Limb (tissue), 2 donors: ENCODE results near the gene EPHB6.
A peak's percentile ranks its signal among the peaks of the same experiment; 100 is the strongest.

Experiments
- DNase-seq, 2 donors: peaks; one replicate each; pipeline ENCODE4 v3.0.0-alpha.2; 2016; ENCODE audit errors: extremely low spot score in 2 of 2

The EPHB6 gene

DNA sequence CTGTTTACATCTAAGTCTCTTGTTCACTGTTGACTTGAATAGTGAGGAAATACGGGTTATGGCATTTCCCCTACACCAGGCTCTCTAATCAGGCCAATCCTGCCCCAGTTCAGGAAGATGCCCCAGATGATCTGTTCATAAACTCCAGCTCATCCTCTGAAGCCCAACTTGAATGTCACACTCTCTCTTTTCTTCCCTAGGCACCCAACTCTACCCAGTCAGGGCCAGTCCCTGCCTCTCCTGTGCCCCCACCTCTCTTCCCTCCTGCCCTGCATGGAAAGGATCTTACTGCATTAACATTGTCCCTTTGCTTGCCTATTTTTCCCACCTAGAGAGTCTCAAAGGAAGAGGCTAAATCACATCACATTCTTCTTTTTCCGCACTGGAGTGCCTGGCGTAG lies 41.3 kb downstream of the EPHB6 start:
- DNase-seq, result no peak

DNA sequence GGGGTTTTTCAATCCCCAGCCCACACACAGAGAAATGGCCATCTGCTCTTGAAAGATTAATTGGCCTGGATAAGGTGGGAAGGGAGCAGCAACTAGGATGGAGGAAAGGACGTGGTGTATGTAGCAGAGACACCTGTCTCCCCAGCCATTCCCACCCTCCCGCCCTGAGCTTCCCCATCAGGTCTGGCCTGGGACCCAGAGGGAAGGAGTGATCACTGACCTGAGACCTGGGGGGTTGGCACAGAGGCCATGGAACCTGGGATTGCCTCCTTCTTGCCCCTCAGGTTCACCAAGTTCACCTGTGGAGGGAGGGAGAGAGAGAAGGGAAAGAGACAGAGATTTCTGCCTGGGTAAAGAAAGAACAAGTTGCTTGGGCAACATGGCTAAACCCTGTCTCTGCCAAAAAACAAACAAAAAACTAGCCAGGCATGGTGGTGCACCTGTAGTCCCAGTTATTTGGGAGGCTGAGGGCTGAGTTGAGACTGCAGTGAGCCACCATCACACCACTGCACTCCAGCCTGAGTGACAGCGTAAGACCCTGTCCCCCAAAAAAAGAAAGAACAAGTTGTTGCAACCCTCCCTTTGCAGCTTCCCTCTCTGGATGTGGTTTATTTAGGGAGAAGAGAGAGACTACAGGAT lies 42.0 kb downstream of the EPHB6 start:
- no peak for DNase-seq

DNA sequence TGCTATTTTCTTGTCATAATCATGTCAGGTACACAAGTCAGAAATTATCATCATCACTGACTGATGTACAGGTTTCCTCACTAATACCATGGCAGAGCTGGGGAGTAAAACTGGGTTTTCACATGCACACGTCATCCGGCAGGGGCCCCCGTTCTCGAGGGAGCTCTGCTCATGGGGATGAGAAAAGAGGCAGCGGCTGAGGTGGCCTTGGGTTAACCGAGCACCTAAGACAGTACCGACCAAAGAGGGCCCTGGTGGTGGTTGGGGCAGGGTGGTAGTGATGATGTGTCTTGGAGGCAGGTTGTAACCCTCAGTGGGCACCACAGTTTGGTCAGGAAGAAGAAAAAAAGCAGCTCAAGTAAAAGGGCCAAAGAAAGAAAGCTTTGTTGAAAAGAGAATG lies 42.8 kb downstream of the EPHB6 start:
- DNase-seq, result no peak

DNA sequence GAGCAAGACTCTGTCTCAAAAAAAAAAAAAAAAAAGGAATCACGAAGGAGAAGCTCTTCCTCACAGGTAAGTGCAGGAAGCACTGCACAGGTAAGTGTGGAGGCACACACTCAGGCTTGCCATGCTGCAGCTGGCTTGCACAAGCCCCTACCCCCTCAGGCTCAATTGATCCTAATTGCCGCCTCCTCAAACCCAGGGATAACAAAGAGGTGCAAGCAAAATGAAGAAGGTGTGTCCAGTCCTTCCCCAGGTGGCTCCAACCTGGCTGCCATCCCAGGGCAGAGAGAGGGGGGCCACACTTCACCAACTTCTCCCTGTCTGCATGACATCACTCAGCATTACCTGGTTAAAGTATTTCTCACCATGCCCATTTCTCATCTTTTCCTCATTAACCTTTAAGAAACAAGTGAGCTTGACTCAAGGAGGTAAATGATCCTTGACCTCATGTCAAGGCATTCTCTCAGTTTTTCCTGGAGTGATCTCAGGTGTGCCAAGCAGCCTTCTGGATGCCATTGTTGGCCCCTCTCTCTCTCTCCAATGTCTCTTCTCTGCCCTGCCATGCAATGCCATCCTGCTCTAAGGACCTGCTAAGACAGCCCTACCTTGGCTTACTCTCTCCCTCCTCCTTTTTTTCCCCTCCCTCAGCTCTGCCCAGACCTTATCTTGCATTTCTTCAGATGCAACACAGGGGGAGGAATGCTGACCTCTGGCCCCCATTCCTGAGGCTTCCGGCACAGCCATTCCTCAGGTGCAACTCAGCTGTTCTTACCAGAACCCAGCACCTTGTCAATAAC lies 43.7 kb downstream of the EPHB6 start:
- DNase-seq, result peak in 1 of 2 donors; percentile 14

DNA sequence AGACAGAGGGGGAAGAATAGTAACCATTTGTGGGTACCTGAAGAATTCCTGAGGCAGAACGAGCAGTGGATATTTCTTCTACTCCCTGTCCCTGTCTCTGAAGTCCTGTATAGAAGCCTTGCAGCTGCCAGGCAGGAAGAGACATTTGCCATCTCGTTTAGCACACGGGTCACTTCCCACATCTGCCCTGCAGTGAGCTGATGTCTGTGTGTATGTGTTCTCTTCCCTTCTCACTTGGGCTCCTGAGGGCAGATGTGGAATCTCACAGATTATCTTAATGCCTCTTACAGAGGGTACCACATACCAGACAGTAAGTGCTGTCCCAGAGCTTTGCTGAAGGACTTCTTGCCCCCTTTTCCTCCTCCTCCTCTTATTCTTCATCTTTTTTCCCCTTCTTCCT lies 44.8 kb downstream of the EPHB6 start:
- no peak for DNase-seq

DNA sequence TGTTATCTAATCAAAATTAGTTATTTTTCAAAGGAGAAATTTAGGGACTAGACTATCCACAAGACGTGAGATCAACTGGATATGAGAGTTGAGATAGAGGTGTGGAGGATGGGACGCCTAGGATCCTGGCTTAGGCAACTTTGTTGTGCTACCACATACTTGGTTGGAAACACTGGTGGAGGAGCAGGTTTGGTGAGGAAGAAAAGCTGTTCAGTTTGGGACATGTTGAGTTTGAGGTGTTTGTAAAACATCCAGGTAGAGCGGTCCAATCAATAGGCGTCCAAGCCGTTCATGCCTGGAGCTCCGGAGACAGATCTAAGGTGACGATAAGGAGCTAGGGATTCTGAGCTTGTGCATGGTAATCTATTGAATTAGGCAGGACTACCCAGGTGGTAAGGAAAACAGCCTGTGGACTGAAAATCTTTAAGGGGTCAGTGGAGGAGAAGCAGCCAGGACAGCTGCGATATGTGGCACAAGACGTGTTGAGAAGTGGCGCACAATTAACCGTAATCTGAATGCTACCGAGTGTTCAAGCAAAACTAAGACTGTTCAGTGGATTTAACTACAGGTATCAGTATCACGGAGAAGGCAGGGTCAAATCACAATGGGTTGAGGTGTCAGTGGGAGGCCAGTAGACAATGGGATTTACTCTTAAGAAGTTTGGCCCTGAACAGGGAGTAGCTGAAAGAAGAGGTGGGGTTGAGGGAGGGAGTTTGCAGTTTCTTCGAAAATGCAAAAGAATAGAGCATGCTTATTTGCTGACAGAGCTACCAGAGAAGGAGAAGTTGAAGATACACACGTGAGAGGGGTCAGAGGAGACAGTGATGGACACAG lies 46.8 kb downstream of the EPHB6 start:
- DNase-seq, result no peak

DNA sequence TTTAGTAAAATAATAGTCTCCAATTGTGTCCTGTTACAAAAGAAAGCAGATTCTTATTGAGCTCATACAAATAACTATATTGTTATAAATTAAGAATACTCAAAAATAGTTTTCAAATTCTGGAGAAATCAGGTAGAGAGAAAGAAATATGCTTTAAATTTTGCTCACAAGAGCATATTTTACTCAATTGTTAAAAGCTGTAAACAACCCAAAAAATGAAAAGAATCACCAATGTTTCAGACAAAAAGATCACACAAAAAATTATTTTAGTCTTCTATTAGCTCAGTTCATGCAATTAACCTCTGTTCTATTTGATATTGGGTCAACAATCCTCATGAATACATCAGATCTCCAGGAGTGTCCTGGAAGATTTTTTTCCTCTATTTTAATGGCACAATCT lies 49.3 kb downstream of the EPHB6 start:
- DNase-seq, result no peak

DNA sequence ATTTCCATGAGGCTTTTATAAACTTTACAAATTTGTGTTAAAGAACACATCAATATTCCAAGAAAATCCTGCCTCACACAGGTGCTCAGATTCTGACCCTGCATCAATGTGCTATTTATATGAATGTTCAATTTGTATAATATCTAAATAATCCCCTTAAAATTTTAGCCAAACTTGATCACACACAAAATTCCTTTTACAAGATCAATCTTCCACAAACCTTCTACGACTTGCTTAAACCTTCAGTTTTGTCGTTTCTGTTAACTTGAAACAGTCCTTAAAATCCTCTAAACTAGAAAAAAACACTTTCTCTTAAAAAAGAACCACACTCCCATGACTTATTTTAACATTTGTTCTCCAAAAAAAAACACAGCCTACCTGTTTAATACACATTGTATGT lies 50.9 kb downstream of the EPHB6 start:
- DNase-seq, result no peak

DNA sequence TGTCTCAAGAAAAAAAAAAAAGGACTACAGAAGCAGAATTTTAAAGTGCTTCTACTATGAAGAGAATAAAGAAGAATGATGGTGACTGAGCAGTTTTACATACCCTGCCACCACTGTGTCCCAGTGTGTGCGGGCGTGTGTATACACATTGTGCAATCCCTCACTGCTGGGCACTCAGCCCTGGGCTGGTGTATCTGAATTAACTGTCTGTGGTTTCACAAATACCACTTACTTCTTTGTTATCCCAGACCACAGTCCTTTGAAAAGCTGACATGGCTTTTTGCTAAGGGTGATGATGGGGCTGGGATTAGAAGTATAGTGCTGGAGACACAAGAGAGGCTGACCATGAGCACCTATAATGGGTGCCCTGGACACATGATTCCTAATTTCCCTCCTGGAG lies 51.8 kb downstream of the EPHB6 start:
- no peak for DNase-seq

DNA sequence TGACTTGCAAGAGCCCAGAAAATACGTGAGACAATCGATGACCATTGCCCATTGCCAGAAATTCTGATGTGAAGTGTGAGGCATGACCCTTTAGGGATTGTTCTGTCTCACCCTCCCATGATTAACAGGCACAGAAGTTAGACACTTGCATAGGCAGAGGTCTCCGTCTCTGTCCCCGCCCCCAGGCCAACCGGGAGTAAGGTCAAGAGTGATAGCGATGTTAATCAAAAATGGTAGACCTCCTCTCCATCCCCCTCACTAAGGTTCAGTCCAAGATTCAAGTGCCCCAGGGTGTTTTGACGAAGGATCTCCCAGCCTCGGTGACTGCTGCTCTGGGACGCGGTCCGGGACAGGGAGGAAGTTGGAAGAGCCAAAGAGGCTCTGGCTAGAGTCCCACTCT lies 53.4 kb downstream of the EPHB6 start:
- DNase-seq, result no peak

DNA sequence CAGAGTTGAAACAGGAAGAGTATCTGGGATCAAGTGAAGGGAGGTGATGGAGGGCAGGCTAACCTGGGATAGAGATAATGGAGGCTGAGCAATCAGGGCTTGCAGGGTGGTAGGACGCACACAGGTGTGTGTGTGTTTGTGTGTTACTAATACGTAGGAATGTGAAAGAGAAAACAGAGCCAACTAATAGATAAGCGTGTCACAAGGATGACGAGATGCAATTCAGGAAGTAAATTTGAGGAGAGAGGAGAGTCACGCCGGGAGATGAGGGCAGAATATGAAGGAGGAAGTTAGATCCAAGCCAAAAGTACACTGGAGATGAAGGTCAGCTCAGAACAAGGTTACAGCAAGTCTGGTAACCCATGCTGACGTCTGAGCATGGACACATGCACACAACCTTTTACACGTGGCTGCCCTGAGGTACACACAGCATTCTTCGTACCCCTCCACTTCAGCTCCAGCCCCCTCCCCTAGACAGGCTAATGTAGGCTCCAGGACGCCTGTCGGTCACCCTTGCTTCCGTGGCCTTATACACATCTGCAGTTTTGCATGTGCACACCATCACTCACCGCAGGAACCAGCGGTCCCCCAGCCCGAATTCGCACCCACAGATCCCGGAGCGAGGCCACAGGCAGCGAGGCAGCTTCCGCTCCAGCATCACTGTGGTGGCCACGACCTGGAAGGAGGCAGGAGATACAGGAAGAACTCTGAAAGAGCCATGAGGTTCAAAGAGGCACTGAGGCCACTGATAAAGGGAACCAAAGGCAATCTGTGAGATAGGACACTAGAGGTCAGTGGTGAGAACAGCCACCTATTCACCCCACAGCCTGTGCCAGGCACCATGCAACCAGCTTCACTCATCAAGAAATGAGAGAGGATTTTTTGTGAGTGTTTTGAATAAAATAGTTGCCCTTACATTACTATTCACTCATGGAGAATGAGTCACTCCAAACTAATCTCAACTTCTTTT lies 54.3 kb downstream of the EPHB6 start:
- no peak for DNase-seq

DNA sequence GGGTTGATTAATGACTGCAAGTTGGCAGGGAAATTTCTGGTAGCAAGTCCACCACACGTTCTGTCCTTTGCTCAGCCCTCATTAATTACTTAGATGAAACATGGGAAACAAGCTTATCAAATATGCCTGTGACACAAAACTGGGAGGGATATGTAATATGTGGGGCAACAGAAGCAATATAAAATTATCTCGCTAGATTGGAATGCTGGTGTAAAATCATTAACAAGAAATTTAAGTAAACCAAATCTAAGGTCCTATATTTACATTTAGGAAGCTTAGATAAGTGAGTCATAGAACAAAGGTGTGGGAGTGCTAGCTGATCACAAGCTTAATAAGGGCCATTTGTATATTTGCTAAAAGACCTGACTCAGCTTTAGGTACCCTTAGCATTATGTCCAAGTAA lies 55.2 kb downstream of the EPHB6 start:
- no peak for DNase-seq

DNA sequence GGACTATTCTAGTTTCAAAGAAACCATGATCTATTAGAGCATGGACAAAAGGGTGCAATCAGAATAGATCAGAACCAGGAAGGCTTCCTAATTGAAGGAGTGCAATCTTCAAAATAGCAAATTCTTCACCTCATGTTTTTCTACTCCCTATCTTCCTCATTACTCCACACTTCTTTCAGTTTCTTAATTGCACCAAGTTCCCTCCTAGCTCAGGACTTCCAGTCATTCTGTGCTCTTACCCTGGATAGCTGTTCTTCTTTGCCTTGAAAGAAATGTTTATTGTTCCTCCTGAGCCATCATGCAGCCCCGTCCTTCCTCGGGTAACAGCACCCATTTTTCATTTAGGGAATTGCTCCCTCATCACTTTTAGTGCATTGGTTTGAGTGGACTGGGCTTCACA lies 55.6 kb downstream of the EPHB6 start:
- no peak for DNase-seq

DNA sequence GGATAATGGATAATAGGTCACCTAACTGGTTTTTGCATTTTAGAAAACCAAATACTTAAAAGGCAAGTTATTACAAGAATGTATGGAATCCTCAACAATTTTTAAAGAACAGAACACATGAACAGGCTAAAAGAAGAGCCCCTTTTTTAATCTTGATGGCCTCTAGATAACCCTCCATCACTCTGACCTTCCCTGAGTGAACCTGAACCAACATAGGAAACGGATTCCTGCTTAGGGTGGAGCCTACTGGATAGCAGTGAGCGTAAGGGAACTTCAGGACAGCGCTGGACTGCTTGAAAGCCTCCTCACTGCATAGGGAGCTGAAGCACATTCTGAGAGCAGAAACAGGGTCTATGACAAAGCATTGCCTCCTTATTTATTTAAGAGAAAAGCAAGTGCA lies 58.2 kb downstream of the EPHB6 start:
- no peak for DNase-seq

DNA sequence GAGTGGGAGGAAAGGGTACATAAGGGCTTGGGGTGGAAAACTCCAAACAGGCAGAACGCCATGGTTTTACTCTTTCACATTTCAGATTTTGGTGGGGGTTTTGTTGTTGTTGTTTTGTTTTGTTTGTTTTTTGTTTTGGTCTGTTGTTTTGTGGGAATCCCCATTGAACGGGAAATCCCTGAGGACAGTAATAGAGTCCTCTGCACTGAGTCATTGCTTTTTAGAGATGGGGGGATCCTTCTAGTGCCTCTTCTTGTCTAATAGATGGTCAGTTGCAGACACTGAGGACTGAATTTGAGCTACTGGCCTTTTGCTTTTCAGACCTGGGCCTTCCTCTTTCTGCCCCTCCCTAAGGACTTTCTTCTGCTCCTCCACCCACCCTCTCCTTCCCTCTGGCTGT lies 58.7 kb downstream of the EPHB6 start:
- DNase-seq, result no peak

DNA sequence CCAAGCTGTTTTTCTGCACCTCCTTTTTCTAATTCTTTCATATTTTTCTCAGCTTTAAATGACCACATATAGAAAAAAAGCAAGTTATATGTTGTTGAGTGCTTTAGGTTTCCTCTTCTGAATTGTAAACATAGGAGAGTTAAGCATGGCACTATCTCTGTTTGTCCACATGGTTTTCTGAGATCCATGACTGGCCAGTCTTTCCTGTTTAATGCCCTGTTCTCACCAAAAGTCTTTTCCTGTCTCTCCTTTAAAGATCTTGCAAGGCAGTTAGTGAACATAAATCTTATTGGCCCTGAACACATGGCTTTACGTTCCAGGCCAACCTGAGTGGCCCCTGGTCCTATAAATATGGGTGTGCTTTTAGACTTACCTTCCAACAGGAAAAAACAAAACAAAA lies 59.2 kb downstream of the EPHB6 start:
- no peak for DNase-seq

DNA sequence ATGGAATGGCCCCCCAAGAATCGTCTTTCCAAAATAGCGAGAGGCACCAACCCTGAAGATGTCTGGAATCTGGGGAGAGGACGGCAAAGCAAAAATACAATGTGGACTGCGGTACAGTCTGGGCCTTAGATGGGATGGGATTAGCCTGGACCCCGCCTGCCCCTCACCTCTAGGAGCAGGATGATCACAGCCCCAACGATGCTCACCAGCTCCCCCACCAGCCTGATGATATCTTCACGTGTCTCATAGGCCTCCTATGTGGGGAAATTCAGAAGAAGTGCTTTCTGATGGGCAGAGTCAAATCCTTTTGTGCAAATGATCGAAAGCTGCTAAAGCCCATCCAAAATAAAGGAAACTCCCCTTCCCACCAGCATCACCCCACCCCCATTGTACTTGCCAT lies 60.4 kb downstream of the EPHB6 start:
- DNase-seq, result no peak

DNA sequence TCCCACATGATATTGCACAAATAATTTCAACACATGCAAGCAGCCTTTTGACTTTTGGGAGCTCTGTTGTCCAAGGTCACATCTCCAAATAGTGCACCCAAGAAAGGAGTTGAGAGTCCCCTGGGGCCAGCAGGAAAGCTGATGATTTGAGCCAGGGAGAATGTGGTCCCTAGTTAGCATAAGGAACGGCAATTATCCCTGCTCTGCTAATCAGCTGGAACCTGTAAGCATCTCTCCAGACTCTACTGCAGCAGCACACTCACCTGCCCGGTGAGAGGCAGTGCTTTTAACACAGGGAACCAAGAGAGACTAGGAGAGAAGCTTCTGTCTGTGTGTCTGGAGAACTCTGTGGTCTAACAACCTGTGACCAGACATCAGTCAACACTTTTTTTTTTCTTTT lies 61.6 kb downstream of the EPHB6 start:
- DNase-seq, result no peak

DNA sequence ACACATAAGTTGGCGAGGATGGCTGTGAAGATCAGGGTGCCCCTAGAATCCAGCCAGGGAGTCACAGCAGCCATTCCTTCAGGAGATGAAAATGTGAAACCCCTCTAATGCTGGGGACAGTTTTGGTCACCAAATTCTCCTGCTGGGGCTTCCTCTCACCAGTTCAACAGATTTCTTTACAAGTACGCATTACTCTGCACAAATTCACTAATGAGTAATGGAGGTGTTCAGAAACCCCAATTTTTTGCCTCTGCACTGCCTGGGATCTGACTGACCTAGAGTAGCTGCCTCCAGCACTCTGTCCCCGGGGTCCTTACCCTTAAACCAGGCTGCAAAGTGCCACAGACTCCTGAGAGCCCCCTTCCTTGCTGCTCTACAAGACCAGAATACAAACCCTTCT lies 62.6 kb downstream of the EPHB6 start:
- DNase-seq, result no peak

DNA sequence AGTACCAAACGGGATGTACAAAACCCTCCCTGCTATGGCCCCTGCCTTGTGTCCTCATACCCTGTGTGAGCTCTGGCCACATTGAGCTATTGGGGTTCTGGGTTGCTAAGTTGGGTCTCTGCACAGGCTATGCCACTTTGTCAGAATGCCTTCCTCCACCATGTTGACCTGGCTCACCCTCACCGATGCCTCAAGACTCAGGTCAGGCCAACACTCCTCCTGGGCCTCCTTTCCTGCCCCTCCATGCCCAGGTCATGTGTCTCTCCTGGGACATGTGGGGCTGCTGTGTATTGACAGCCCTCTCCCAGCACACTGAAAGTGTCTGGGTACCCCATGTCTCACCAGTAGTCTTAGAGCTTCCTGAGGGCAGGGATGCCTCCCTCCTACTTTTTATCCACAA lies 64.0 kb downstream of the EPHB6 start:
- DNase-seq, result no peak

DNA sequence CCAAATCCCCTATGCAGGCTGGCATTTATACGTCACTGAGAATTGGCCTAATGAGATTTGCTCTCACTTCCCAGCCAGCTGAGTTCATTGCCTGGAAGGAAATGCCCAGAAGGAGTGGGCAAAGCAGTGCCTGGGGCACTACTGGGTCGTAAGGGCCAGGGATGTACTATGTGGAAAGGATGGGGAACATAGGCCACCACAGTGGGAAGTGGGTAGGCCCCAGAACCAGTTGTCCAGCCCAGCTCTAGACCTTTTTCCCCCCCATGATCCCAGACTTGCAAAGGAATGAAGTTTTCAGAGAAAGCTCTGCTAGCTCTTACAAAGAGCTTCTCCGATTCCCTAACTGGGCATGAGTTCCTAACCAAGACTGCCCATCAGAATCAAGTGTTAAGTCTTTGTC lies 64.8 kb downstream of the EPHB6 start:
- no peak for DNase-seq
